B cell (primary cell): Measurements from ENCODE around the gene SEZ6L. TPM values are rescaled to one million over a fixed set of nuclear protein-coding genes. Genes with fewer than 3 reads are reported as not detected.

Source experiments
- ATAC-seq: fragments of 200-7000 bp; cut with Tn5 transposase; one replicate; pipeline ENCODE4 v1.10.0; 2021; ENCODE audit warnings: low read depth, mild to moderate bottlenecking, moderate number of reproducible peaks, moderate library complexity
- CTCF ChIA-PET: fragments of 350-600 bp; sonication (Branson Sonifier 250); formaldehyde crosslinking; loops from one replicate; lab custom pipeline; 2021; ENCODE audit warnings: antibody characterized with exemption, inconsistent platforms; lab: Charles Lee
- POLR2A ChIA-PET: fragments of 350-600 bp; sonication (Branson Sonifier 250); formaldehyde crosslinking; loops from one replicate; lab custom pipeline; 2021; ENCODE audit warnings: antibody characterized with exemption; lab: Charles Lee
- DNase-seq: peaks from one replicate; pipeline ENCODE4 v3.0.0; 2013
- H2AFZ ChIP-seq: 2 replicates; pipeline ENCODE4 v1.6.1; 2012; ENCODE audit warnings: mild to moderate bottlenecking, low read depth, low read length; ENCODE audit not compliant: insufficient read depth, poor library complexity, severe bottlenecking
- H3K27ac ChIP-seq, 2 donors: 1 replicate in 1 of 2; 2 replicates in 1 of 2; pipeline ENCODE4 v1.5.1; 2012 to 2013; ENCODE audit warnings: low read length in 2 of 2, mild to moderate bottlenecking in 2 of 2, moderate library complexity in 1 of 2
- H3K27me3 ChIP-seq, 4 experiments: fragments of 200-600 bp in 1 of 4; sonication (generic) in 1 of 4; replicated peaks in 1 of 4; 1 replicate in 2 of 4; 2 replicates in 2 of 4; pipeline versions ENCODE4 v1.6.1 to v1.7.0; 2013 to 2016; ENCODE audit warnings: low read length in 3 of 4, mild to moderate bottlenecking in 2 of 4, mixed read lengths in 1 of 4, moderate library complexity in 1 of 4; ENCODE audit not compliant: insufficient read depth in 4 of 4, control insufficient read depth in 3 of 4; ENCODE audit errors: control extremely low read depth in 1 of 4
- H3K36me3 ChIP-seq, 2 experiments: replicated peaks in 1 of 2; 1 replicate in 1 of 2; 2 replicates in 1 of 2; pipeline versions ENCODE4 v1.6.1 to v1.7.1; 2013; ENCODE audit warnings: low read length in 1 of 2; ENCODE audit not compliant: insufficient read depth in 2 of 2, control insufficient read depth in 1 of 2; ENCODE audit errors: control extremely low read depth in 1 of 2, extremely low read depth in 1 of 2
- H3K4me1 ChIP-seq, 2 donors: fragments of 200-600 bp in 1 of 2; sonication (generic) in 1 of 2; 1 replicate in 1 of 2; 2 replicates in 1 of 2; pipeline versions ENCODE4 v1.5.1 to v1.6.1; 2013 to 2017; ENCODE audit warnings: low read length in 2 of 2; ENCODE audit not compliant: control insufficient read depth in 2 of 2, insufficient read depth in 2 of 2
- H3K4me2 ChIP-seq: replicated peaks from 2 replicates; pipeline ENCODE3; 2012; ENCODE audit warnings: mild to moderate bottlenecking, low read depth, low read length; ENCODE audit not compliant: poor library complexity, severe bottlenecking
- H3K4me3 ChIP-seq, 5 experiments: fragments of 200-600 bp in 1 of 5; sonication (generic) in 1 of 5; 1 replicate in 3 of 5; 2 replicates in 2 of 5; pipeline versions ENCODE4 v1.5.1 to v1.7.0; 2011 to 2016; ENCODE audit warnings: low read length in 4 of 5, mild to moderate bottlenecking in 4 of 5, low read depth in 2 of 5, control low read depth in 1 of 5, moderate library complexity in 1 of 5; ENCODE audit not compliant: insufficient read depth in 1 of 5; ENCODE audit errors: control extremely low read depth in 1 of 5, extremely low read depth in 1 of 5
- H3K79me2 ChIP-seq: fragments of 200-600 bp; sonication (generic); one replicate; pipeline ENCODE4 v1.6.0; 2016; ENCODE audit warnings: low read length; ENCODE audit not compliant: control insufficient read depth, insufficient read depth
- H3K9ac ChIP-seq: fragments of 200-600 bp; sonication (generic); 2 replicates; pipeline ENCODE4 v1.6.1; 2017; ENCODE audit warnings: mild to moderate bottlenecking, low read length, moderate library complexity
- H3K9me3 ChIP-seq, 3 donors: one replicate each; pipeline versions ENCODE4 v1.6.1 to v1.7.1; 2013; ENCODE audit warnings: low read length in 2 of 3; ENCODE audit not compliant: control insufficient read depth in 2 of 3, insufficient read depth in 1 of 3; ENCODE audit errors: control extremely low read depth in 1 of 3
- H4K20me1 ChIP-seq: 2 replicates; pipeline ENCODE4 v1.6.0; 2012; ENCODE audit warnings: mild to moderate bottlenecking, low read length; ENCODE audit not compliant: insufficient read depth, control insufficient read depth, poor library complexity, severe bottlenecking
- H3K27ac Mint-ChIP-seq: one replicate; pipeline ENCODE4 v1.8.0; 2021; ENCODE audit warnings: mixed read lengths
- H3K27me3 Mint-ChIP-seq: one replicate; pipeline ENCODE4 v1.8.0; 2021; ENCODE audit warnings: mixed read lengths
- H3K4me1 Mint-ChIP-seq: one replicate; pipeline ENCODE4 v1.8.0; 2021; ENCODE audit warnings: mixed read lengths
- H3K4me3 Mint-ChIP-seq: one replicate; pipeline ENCODE4 v1.8.0; 2021; ENCODE audit warnings: mixed read lengths
- H3K9me3 Mint-ChIP-seq: one replicate; pipeline ENCODE4 v1.8.0; 2022; ENCODE audit warnings: mixed read lengths; ENCODE audit not compliant: insufficient read depth
- CTCF ChIP-seq: fragments of 200-600 bp; IDR thresholded peaks from one replicate; pipeline ENCODE4 v1.8.0; 2022; ENCODE audit warnings: antibody characterized with exemption, mild to moderate bottlenecking
- EZH2 ChIP-seq: IDR thresholded peaks from 2 replicates; pipeline ENCODE4 v1.6.1; 2012; ENCODE audit warnings: borderline replicate concordance, low read depth, mild to moderate bottlenecking, moderate library complexity, low read length; ENCODE audit not compliant: insufficient read depth, poor library complexity, severe bottlenecking
- WGBS: methylation state at CpG from one replicate; pipeline ENCODE4 v1.1.5; 2013; ENCODE audit warnings: missing lambda C conversion rate; ENCODE audit not compliant: insufficient coverage; 5-methylcytosine and 5-hydroxymethylcytosine counted together
- intact Hi-C: fragments of 100-400 bp; cut with micrococcal nuclease; formaldehyde crosslinking; loops from one replicate; pipeline ENCODE4 v1.10.0; 2022
- polyA plus RNA-seq: library from polyadenylated mRNA; depleted of rRNA; stranded (reverse); fragments of >200 nt; gene quantifications from 2 replicates; pipeline ENCODE4 v1.2.3, GENCODE V29; 2012
- total RNA-seq, 2 donors: library from RNA; stranded (reverse); fragments of 120-200 nt in 1 of 2; gene quantifications; 1 replicate in 1 of 2; 2 replicates in 1 of 2; pipeline versions ENCODE4 v1.2.3 to v1.2.4, GENCODE V29; 2013 to 2022

SEZ6L gene
- total and polyA plus RNA-seq, 2 donors (not counting 1 experiment from before 2014, with no cell fraction given), result 0.04 TPM; not detected in 1

GRCh38 chr22:26324150-26324549 lies 154.9 kb downstream of the SEZ6L start:
- Mint-ChIP-seq H3K9me3 (no peaks in the 10 kb centered on the region), H3K4me1 (no peaks in the 10 kb centered on the region), H3K27ac (no peak overlapping the region), H3K4me3 (no peak overlapping the region), H3K27me3 (peaks cover 37% of the 10 kb centered on the region)
- no peaks in the 10 kb centered on the region for H3K9me3 ChIP-seq
- H3K4me2 ChIP-seq, result no peak overlapping the region
- no peaks in the 10 kb centered on the region for H3K4me1 ChIP-seq
- H3K27ac ChIP-seq, result no peak overlapping the region
- no peak overlapping the region for H3K4me3 ChIP-seq
- WGBS, result 76% methylated on average over 4 of the region's 4 CpGs
- intact Hi-C loops, result no loop called here
- peaks cover 0 to 7% (median 1%) of the 10 kb centered on the region in 4 experiments for H3K27me3 ChIP-seq
- ChIA-PET POLR2A (no interaction called here), CTCF (interaction anchor here (1.2 kb wide), 1 partner anchor 9 kb away, joined by 3 read pairs; no protein-coding TSS in a partner anchor)
- no peak overlapping the region for H3K9ac ChIP-seq
- no peaks in the 10 kb centered on the region for H4K20me1 ChIP-seq
- TF ChIP-seq CTCF (no peak), EZH2 (no peak)
- H3K79me2 ChIP-seq, result no peaks in the 10 kb centered on the region
- no peak for DNase-seq
- no peak for ATAC-seq
- no peak overlapping the region for H2AFZ ChIP-seq
- H3K36me3 ChIP-seq, result no peaks in the 10 kb centered on the region

- Mint-ChIP-seq H3K4me3 (no peak overlapping the region), H3K27me3 (peaks cover 33% of the 10 kb centered on the region), H3K27ac (no peak overlapping the region), H3K4me1 (no peaks in the 10 kb centered on the region), H3K9me3 (no peaks in the 10 kb centered on the region)
- Histone ChIP-seq H3K27ac (no peak overlapping the region), H2AFZ (no peak overlapping the region), H3K79me2 (no peaks in the 10 kb centered on the region), H3K4me1 (no peaks in the 10 kb centered on the region), H3K4me2 (no peak overlapping the region), H3K9me3 (no peaks in the 10 kb centered on the region), H3K36me3 (no peaks in the 10 kb centered on the region), H3K9ac (no peak overlapping the region), H3K4me3 (no peak overlapping the region), H3K27me3 (peaks cover 0 to 3% (median 1%) of the 10 kb centered on the region in 4 experiments), H4K20me1 (no peaks in the 10 kb centered on the region)
- TF ChIP-seq EZH2, result no peak
- TF ChIP-seq CTCF, result no peak
- 72% methylated on average over 3 of the region's 4 CpGs for WGBS
- POLR2A ChIA-PET, result no interaction called here
- DNase-seq, result no peak
- ATAC-seq, result no peak
- intact Hi-C loops, result no loop called here
- CTCF ChIA-PET, result no interaction called here
These were observed 156.4 kb downstream of the SEZ6L start for GRCh38 chr22:26325641-26326040.
